ENCODE measurements around the gene OR51F2. TPM values are rescaled to one million over a fixed set of nuclear protein-coding genes. Genes with fewer than 3 reads are reported as not detected.

Gene OR51F2
- total RNA-seq, 1 donor: not detected

Other genes with a start within 250 kb of the OR51F2 start
- not detected for gene OR52I2, start 239.6 kb upstream of the OR51F2 start, total RNA-seq
- gene OR52I1, start 227.3 kb upstream of the OR51F2 start, total RNA-seq: not detected
- gene TRIM68, start 213.1 kb upstream of the OR51F2 start, total RNA-seq: 11.8 TPM
- under 0.01 TPM for gene OR51D1, start 183.8 kb upstream of the OR51F2 start, total RNA-seq
- gene OR51E1, start 177.3 kb upstream of the OR51F2 start, total RNA-seq: not detected
- gene OR51E2, start 123.5 kb upstream of the OR51F2 start, total RNA-seq: under 0.01 TPM
- not detected for gene MMP26, start 116.5 kb upstream of the OR51F2 start, total RNA-seq
- gene OR51F1, start 51.4 kb upstream of the OR51F2 start, total RNA-seq: not detected
- not detected for gene OR52R1, start 16.9 kb upstream of the OR51F2 start, total RNA-seq
- not detected for gene OR51S1, start 27.9 kb downstream of the OR51F2 start, total RNA-seq
- gene OR51T1, start 60.6 kb downstream of the OR51F2 start, total RNA-seq: not detected
- gene OR51A7, start 82.5 kb downstream of the OR51F2 start, total RNA-seq: not detected
- gene OR51G2, start 98.0 kb downstream of the OR51F2 start, total RNA-seq: not detected
- gene OR51G1, start 103.0 kb downstream of the OR51F2 start, total RNA-seq: not detected
- gene OR51A4, start 126.3 kb downstream of the OR51F2 start, total RNA-seq: under 0.01 TPM
- gene OR51A2, start 134.4 kb downstream of the OR51F2 start, total RNA-seq: not detected
- gene OR51L1, start 173.5 kb downstream of the OR51F2 start, total RNA-seq: under 0.01 TPM
- not detected for gene OR52J3, start 225.2 kb downstream of the OR51F2 start, total RNA-seq
- gene OR52E2, start 238.3 kb downstream of the OR51F2 start, total RNA-seq: not detected
- under 0.01 TPM for gene OR52E1, start 248.3 kb downstream of the OR51F2 start, total RNA-seq

Measured in hematopoietic multipotent progenitor cell (in vitro differentiated cells).